HG02678 (cell line): ENCODE data around the gene IFITM10.

Source experiments
- ATAC-seq: cut with Tn5 transposase; IDR thresholded peaks from one replicate; pipeline ENCODE4 v1.9.1; 2021; ENCODE audit warnings: mild to moderate bottlenecking, moderate library complexity; ENCODE audit not compliant: unreplicated experiment

The IFITM10 gene

GRCh38 chr11:1753229-1753928 lies 3.0 kb upstream of the IFITM10 start:
- no peak for ATAC-seq

DNA sequence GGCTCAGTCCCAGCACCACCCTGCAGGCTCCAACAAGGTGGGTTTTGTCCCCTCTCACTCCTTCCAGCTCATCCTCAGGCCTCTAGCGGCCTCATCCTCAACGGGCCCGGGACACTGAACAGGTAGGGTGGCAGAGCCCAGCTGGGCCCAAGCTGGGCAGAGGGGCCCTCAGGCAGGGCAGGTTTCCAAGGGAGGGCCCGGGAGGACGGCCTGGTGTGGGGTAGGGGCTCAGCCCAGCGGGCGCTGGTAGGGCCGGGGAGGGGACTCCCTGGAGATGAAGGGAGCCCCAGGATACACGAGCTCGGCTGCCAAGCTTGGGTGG lies 2.5 kb upstream of the IFITM10 start:
- no peak for ATAC-seq

DNA sequence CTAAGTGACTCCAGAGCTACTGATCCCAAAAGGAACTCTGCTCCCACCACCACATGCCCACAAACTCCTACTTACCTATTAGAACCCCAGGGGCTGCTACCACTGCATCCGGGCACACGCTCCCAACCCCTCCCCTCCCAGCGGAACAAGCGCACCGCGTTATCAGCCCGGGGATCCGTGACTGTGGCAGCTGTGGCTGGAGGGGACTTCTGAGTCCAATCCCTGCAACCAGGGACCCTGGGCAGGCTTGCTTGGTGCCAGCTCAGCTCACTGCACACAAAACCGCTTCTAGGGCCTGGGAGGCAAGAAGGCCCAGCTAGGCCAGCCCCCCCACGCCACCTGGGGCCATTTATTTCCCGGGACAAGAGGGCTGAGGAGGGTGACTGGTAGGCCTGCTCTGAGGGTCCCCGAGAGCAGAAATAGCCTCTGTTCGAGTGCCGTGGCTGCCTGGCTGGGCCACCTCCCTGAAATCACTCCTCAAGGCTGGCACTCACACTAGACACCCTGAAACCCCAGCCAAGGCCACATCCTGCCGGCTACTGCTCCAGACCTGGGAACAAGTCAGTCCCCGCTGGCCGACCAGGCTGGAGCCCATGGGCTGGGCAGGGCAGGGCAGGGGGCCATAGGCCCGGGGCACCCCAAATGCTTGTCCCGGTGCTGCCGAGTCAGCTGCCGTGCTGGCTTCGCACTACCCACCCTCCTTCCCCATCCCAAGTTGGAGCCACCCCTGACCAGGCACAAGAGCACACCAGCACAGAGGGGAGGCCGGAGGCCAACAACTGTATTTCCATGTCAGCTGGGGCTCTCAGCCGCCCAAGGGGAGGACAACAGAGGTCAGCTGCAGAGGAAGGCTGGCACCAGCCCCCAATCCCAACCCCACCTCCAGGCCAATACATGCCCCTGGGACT lies 1.9 kb upstream of the IFITM10 start:
- ATAC-seq = no peak

DNA sequence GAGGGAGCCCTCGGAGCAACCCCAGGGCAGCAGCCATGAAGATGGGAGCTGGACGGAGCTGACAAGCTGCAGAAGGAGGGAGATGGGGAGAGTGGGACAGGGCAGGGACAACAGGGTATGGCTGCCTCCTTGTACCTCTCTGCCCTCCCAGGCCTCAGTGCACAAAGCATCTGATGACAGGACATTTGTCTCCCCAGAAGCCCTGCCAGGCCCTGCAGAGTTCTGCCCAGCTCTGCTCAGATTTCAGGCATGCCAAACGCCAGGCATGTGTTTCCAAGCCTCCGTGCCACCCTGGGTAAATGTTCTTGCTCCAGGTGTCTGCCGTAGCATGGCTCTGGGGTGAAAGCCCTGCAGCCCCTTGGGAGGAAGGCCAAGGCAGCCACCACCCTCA lies 1.1 kb upstream of the IFITM10 start:
- no peak for ATAC-seq

GRCh38 chr11:1750840-1751530 lies 590 bp upstream of the IFITM10 start:
- ATAC-seq = no peak

GRCh38 chr11:1749395-1750351 lies 722 bp downstream of the IFITM10 start:
- no peak for ATAC-seq

- ATAC-seq = no peak
These were observed 1.6 kb downstream of the IFITM10 start for GRCh38 chr11:1748636-1749394.

DNA sequence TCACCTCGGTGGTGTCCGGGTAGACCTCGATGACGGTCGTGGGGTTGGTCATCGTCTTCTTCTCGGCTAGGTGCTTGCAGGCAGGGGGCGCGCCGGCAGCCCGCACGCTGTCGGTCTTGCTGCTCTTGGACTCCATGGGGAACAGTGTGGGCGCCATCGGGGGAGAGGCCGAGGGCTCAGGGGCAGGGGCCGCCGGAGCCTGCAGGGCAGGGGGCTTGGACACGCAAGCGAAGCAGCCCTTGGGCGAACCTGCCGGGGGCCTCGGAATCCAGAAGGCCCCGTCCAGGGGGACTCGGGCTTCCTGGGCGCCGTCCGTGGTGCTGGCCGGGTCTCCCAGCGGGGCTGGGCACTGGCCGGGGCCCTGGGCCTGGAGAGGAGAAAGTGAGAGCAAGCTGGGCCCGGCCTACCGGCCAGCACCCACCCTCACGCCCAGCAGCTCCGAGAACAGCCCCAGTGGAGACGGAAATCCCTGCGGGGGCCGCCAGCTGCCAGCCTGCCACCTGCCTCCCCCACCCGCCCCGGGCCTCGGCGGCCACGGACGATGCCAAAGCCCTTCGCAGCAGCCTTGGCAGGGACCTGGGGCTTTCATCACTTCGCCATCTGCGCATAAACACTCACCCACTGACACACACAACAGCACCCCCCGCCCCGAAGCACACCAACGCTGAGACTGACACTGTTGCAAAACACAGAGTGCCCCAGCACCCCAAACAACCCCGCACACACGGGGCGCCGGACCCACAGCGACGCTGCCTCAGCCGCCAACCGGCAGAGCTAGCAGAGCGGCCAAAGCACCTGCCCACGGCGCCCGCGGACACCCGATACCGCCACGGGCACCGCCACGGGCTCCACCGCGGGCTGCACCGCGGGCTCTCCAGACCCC lies 2.4 kb downstream of the IFITM10 start:
- no peak for ATAC-seq

GRCh38 chr11:1746956-1747752 lies 3.2 kb downstream of the IFITM10 start:
- ATAC-seq = no peak

DNA sequence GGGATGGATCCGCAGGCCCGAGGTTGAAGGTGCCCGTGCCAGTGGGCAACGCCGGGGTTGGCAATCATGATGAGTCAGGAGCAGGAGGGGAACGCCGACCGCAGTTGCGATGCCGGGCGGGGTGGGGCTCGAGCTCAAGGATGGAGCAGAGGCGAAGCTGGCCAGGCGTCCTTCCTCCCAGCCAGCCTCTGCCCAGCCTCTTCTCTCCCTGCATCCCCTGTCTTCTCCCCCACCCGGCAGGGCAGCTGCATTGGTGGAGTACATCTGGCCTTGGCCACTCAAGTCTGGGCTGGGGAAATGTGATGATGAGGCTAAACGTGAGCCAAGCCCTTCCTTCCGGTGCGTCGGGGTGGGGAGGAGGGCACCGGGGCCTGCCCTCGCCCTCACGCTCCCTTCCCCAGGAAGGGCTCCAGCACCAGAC lies 3.9 kb downstream of the IFITM10 start:
- ATAC-seq = no peak

- no peak for ATAC-seq
These were observed 4.6 kb downstream of the IFITM10 start for GRCh38 chr11:1745701-1746320.

- ATAC-seq = no peak
These were observed 5.3 kb downstream of the IFITM10 start for GRCh38 chr11:1744891-1745700.

- ATAC-seq = no peak
These were observed 6.1 kb downstream of the IFITM10 start for GRCh38 chr11:1744137-1744886.

DNA sequence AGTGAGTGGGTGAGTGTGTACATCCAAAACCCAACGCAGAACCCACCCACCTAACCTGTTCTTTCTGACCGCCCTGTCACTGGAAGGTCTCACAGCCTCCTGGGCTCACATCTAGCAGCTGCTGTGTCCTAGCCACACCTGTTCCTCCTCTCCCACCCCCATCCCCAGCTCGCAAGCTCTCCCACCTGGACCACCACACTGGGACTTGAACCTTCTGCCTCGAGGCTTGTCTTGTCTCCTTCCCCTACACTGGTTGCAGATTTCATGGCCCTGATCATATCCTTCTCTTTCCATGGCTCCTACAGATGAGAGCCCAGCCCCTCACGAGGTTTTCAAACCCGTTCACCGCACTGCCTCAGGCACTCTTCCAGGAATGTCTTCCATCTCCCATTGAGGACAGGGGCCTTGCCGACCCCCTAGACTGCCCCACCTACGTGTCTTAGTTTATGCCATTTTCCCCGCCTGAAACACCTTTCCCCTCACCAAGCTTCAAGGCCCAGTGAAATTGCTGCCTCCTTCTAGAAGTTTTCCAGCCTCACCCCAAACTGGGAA lies 6.7 kb downstream of the IFITM10 start:
- no peak for ATAC-seq

GRCh38 chr11:1742869-1743584 lies 7.4 kb downstream of the IFITM10 start:
- ATAC-seq = no peak
